SK-N-SH (cell line): ENCODE data around the gene TDG. TPM values are rescaled to one million over a fixed set of nuclear protein-coding genes. Genes with fewer than 3 reads are reported as not detected.

Experiments
- CTCF ChIA-PET: fragments of 300-600, 350-600 bp; formaldehyde crosslinking; extraction: SDS; loops from one replicate; lab custom pipeline; 2021; lab: Yijun Ruan, JAX
- POLR2A ChIA-PET: fragments of 350-600 bp; sonication (Branson Sonifier 250); formaldehyde crosslinking; extraction: SDS; loops from one replicate; lab custom pipeline; 2020; ENCODE audit warnings: antibody characterized with exemption, inconsistent platforms; lab: Yijun Ruan, JAX
- DNase-seq: peaks from one replicate; pipeline ENCODE4 v3.0.0; 2012
- H2AFZ ChIP-seq: fragments of 200-600 bp; sonication (generic); 2 replicates; pipeline ENCODE4 v1.8.1; 2016; ENCODE audit warnings: antibody characterized with exemption, mild to moderate bottlenecking, low read depth
- H3F3A ChIP-seq: fragments of 200-600 bp; sonication (generic); replicated peaks from 2 replicates; pipeline ENCODE3; 2016; ENCODE audit warnings: antibody characterized with exemption, mild to moderate bottlenecking; ENCODE audit not compliant: insufficient read depth
- H3K27ac ChIP-seq, 2 experiments: fragments of 200-500 bp in 1 of 2; fragments of 200-600 bp in 1 of 2; sonication (Bioruptor generic) in 1 of 2; sonication (generic), shearing (Covaris generic) in 1 of 2; 2 replicates each; pipeline versions ENCODE4 v1.5.1 to v1.6.1; 2014 to 2016; ENCODE audit warnings: low read depth in 2 of 2, inconsistent platforms in 1 of 2, low read length in 1 of 2, mild to moderate bottlenecking in 1 of 2, mixed read lengths in 1 of 2
- H3K27me3 ChIP-seq: fragments of 200-600 bp; sonication (generic), shearing (Covaris generic); 2 replicates; pipeline ENCODE4 v1.6.1; 2016; ENCODE audit warnings: mixed run types; ENCODE audit not compliant: insufficient read depth
- H3K36me3 ChIP-seq, 2 experiments: fragments of 200-500 bp in 1 of 2; fragments of 200-600 bp in 1 of 2; sonication (Bioruptor generic) in 1 of 2; sonication (generic) in 1 of 2; replicated peaks in 1 of 2; 2 replicates each; pipeline versions ENCODE3 to v1.5.1; 2014 to 2016; ENCODE audit warnings: low read length in 1 of 2, mild to moderate bottlenecking in 1 of 2; ENCODE audit not compliant: insufficient read depth in 2 of 2, control insufficient read depth in 1 of 2
- H3K4me1 ChIP-seq, 2 experiments: fragments of 200-500 bp in 1 of 2; fragments of 200-600 bp in 1 of 2; sonication (Bioruptor generic) in 1 of 2; sonication (generic), shearing (Covaris generic) in 1 of 2; 2 replicates each; pipeline versions ENCODE4 v1.5.1 to v1.6.1; 2014 to 2016; ENCODE audit warnings: low read depth in 1 of 2, low read length in 1 of 2, mixed run types in 1 of 2; ENCODE audit not compliant: insufficient read depth in 2 of 2, control insufficient read depth in 1 of 2
- H3K4me2 ChIP-seq: fragments of 200-600 bp; sonication (generic), shearing (Covaris generic); 2 replicates; pipeline ENCODE4 v1.6.1; 2017; ENCODE audit warnings: mixed run types
- H3K4me3 ChIP-seq, 2 experiments: fragments of 200-500 bp in 1 of 2; fragments of 200-600 bp in 1 of 2; sonication (Bioruptor generic) in 1 of 2; sonication (generic), shearing (Covaris generic) in 1 of 2; 2 replicates each; pipeline versions ENCODE4 v1.5.1 to v1.8.1; 2014 to 2016; ENCODE audit warnings: low read depth in 2 of 2, inconsistent platforms in 1 of 2, low read length in 1 of 2, mild to moderate bottlenecking in 1 of 2, mixed read lengths in 1 of 2, moderate library complexity in 1 of 2
- H3K79me2 ChIP-seq: fragments of 200-600 bp; sonication (generic); 2 replicates; pipeline ENCODE4 v1.8.1; 2017; ENCODE audit warnings: mild to moderate bottlenecking; ENCODE audit not compliant: insufficient read depth
- H3K9ac ChIP-seq: fragments of 200-600 bp; sonication (generic); 2 replicates; pipeline ENCODE4 v1.6.1; 2017; ENCODE audit warnings: mixed run types
- H3K9me2 ChIP-seq: fragments of 200-600 bp; sonication (generic); 2 replicates; pipeline ENCODE4 v1.6.1; 2017; ENCODE audit warnings: mixed run types
- H3K9me3 ChIP-seq: fragments of 200-600 bp; sonication (generic); 2 replicates; pipeline ENCODE4 v1.6.1; 2017; ENCODE audit warnings: mixed run types, mild to moderate bottlenecking, moderate library complexity
- H4K20me1 ChIP-seq: fragments of 200-600 bp; sonication (generic); 2 replicates; pipeline ENCODE4 v1.6.1; 2017; ENCODE audit warnings: mild to moderate bottlenecking, mixed run types; ENCODE audit not compliant: insufficient read depth
- EP300 ChIP-seq, 2 experiments: IDR thresholded peaks; 2 replicates each; pipeline versions ENCODE4 v1.4.0 to v1.6.1; 2012; ENCODE audit warnings: borderline replicate concordance in 1 of 2, low read depth in 1 of 2, low read length in 1 of 2
- FOSL2 ChIP-seq: IDR thresholded peaks from 2 replicates; pipeline ENCODE4 v1.4.0; 2012; ENCODE audit warnings: low read depth, mild to moderate bottlenecking, moderate library complexity, borderline replicate concordance
- GABPA ChIP-seq: IDR thresholded peaks from 2 replicates; pipeline ENCODE4 v1.4.0; 2012; ENCODE audit warnings: low read depth, mild to moderate bottlenecking
- GATA2 ChIP-seq: sonication (generic); formaldehyde crosslinking; IDR thresholded peaks from 2 replicates; pipeline ENCODE4 v1.5.0; 2020; ENCODE audit warnings: mild to moderate bottlenecking, missing genetic modification reagents
- JUND ChIP-seq: IDR thresholded peaks from 2 replicates; pipeline ENCODE4 v1.4.0; 2012
- MEF2A ChIP-seq: IDR thresholded peaks from 2 replicates; pipeline ENCODE4 v1.4.0; 2012; ENCODE audit warnings: low read depth, borderline replicate concordance
- MXI1 ChIP-seq: IDR thresholded peaks from 2 replicates; pipeline ENCODE4 v1.6.1; 2012; ENCODE audit warnings: mild to moderate bottlenecking, low read depth, low read length, improper control_type of control experiment
- POLR2AphosphoS5 ChIP-seq: IDR thresholded peaks from 2 replicates; pipeline ENCODE4 v1.6.1; 2012; ENCODE audit warnings: low read depth, low read length
- RAD21 ChIP-seq: IDR thresholded peaks from 2 replicates; pipeline ENCODE4 v1.6.1; 2012; ENCODE audit warnings: mild to moderate bottlenecking, low read length
- RFX5 ChIP-seq: IDR thresholded peaks from 2 replicates; pipeline ENCODE4 v1.6.1; 2012; ENCODE audit warnings: mild to moderate bottlenecking, improper control_type of control experiment, low read length
- SIN3A ChIP-seq: IDR thresholded peaks from 2 replicates; pipeline ENCODE4 v1.6.1; 2012; ENCODE audit warnings: low read depth, mild to moderate bottlenecking, low read length, moderate library complexity, borderline replicate concordance
- SMC3 ChIP-seq: IDR thresholded peaks from 2 replicates; pipeline ENCODE4 v1.6.1; 2012; ENCODE audit warnings: low read depth, low read length, improper control_type of control experiment
- TCF12 ChIP-seq: IDR thresholded peaks from 2 replicates; pipeline ENCODE4 v1.4.0; 2012
- TEAD4 ChIP-seq: IDR thresholded peaks from 2 replicates; pipeline ENCODE4 v1.4.0; 2012; ENCODE audit warnings: mild to moderate bottlenecking, borderline replicate concordance; ENCODE audit not compliant: insufficient read depth
- WGBS: methylation state at CpG from one replicate; pipeline ENCODE4 v1.1.6; 2017; ENCODE audit warnings: low lambda C conversion rate; 5-methylcytosine and 5-hydroxymethylcytosine counted together
- polyA plus RNA-seq, 3 experiments: library from polyadenylated mRNA; depleted of rRNA; stranded (reverse); fragments of >200 nt; gene quantifications; 2 replicates each; pipeline ENCODE4 v1.2.3, GENCODE V29; 2012
- TF ChIP-seq, protein P1 (sequence below): IDR thresholded peaks from 2 replicates; pipeline ENCODE4 v1.4.0; 2012; ENCODE audit warnings: low read depth, borderline replicate concordance
- TF ChIP-seq, protein P2 (sequence below): fragments of 150-350 bp; IDR thresholded peaks from 2 replicates; pipeline ENCODE4 v1.6.1; 2017; ENCODE audit warnings: antibody characterized with exemption, low read length, low read depth, borderline replicate concordance
- TF ChIP-seq, protein P3 (sequence below): IDR thresholded peaks from 2 replicates; pipeline ENCODE4 v1.4.0; 2012; ENCODE audit warnings: low read depth
- TF ChIP-seq, protein P4 (sequence below): fragments of 150-350 bp; IDR thresholded peaks from 2 replicates; pipeline ENCODE4 v1.6.1; 2016; ENCODE audit warnings: mild to moderate bottlenecking, low read depth, low read length
- TF ChIP-seq, protein P5 (sequence below): IDR thresholded peaks from 2 replicates; pipeline ENCODE4; 2012
- TF ChIP-seq, protein P6 (sequence below): fragments of 200-600 bp; sonication (generic); IDR thresholded peaks from 2 replicates; pipeline ENCODE4 v1.6.1; 2017; ENCODE audit warnings: antibody characterized with exemption, mild to moderate bottlenecking, moderate library complexity

The TDG gene
- polyA plus RNA-seq, 1 of the 3 experiments (the other 2 are of a cell fraction) = 11.3 TPM

DNA sequence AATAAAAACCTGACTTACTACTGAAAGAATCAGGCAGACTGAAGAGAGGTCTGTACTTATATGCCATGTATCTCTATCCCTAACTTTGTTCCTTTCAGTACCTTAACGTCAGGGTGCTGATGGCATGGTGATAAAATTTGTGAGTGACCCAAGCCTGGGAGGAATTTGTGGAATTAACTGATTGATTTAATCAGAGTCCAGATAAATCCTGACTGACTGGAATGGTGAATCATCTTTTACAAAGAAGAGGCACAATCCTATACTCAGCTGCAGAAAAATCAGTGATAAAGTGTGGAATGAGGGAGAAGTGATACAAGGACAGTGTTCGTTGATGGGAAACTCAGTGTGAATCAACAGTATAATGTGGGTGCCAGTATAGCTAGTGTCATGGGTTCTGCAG is 3.7 kb downstream of the TDG start:
- H3K27ac ChIP-seq = peak overlapping the region; percentile 7 to 73; a peak in 2 of 4 replicates
- H3K9me2 ChIP-seq = no peaks in the 10 kb centered on the region
- H3K4me1 ChIP-seq = peaks cover 2 to 20% of the 10 kb centered on the region in 2 experiments
- no peaks in the 10 kb centered on the region for H3K27me3 ChIP-seq
- DNase-seq = no peak
- TF ChIP-seq RAD21 (no peak), GABPA (no peak), EP300 (IDR thresholded peaks at IDR 0.05; ENCODE audit: borderline replicate concordance in 1 of 2, low read depth in 1 of 2, low read length in 1 of 2) (peak in 1 of 2 experiments; percentile 63; a peak in 1 of 4 replicates), SMC3 (no peak), MXI1 (no peak), SIN3A (no peak), MEF2A (no peak), FOSL2 (peak; percentile 84), JUND (peak; percentile 77), RFX5 (no peak), TCF12 (peak; percentile 60), POLR2AphosphoS5 (peak; percentile 37; the same call in 1 of the 2 replicates), TEAD4 (peak; percentile 73), GATA2 (CRISPR knock-in tag) (no peak)
- TF ChIP-seq, protein P1, sequence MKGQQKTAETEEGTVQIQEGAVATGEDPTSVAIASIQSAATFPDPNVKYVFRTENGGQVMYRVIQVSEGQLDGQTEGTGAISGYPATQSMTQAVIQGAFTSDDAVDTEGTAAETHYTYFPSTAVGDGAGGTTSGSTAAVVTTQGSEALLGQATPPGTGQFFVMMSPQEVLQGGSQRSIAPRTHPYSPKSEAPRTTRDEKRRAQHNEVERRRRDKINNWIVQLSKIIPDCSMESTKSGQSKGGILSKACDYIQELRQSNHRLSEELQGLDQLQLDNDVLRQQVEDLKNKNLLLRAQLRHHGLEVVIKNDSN = no peak
- TF ChIP-seq, protein P2, sequence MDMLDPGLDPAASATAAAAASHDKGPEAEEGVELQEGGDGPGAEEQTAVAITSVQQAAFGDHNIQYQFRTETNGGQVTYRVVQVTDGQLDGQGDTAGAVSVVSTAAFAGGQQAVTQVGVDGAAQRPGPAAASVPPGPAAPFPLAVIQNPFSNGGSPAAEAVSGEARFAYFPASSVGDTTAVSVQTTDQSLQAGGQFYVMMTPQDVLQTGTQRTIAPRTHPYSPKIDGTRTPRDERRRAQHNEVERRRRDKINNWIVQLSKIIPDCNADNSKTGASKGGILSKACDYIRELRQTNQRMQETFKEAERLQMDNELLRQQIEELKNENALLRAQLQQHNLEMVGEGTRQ = no peak
- TF ChIP-seq, protein P3, sequence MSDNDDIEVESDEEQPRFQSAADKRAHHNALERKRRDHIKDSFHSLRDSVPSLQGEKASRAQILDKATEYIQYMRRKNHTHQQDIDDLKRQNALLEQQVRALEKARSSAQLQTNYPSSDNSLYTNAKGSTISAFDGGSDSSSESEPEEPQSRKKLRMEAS = no peak
- TF ChIP-seq, protein P4, sequence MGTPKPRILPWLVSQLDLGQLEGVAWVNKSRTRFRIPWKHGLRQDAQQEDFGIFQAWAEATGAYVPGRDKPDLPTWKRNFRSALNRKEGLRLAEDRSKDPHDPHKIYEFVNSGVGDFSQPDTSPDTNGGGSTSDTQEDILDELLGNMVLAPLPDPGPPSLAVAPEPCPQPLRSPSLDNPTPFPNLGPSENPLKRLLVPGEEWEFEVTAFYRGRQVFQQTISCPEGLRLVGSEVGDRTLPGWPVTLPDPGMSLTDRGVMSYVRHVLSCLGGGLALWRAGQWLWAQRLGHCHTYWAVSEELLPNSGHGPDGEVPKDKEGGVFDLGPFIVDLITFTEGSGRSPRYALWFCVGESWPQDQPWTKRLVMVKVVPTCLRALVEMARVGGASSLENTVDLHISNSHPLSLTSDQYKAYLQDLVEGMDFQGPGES = no peak
- TF ChIP-seq, protein P5, sequence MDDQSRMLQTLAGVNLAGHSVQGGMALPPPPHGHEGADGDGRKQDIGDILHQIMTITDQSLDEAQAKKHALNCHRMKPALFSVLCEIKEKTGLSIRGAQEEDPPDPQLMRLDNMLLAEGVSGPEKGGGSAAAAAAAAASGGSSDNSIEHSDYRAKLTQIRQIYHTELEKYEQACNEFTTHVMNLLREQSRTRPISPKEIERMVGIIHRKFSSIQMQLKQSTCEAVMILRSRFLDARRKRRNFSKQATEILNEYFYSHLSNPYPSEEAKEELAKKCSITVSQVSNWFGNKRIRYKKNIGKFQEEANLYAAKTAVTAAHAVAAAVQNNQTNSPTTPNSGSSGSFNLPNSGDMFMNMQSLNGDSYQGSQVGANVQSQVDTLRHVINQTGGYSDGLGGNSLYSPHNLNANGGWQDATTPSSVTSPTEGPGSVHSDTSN = peak; percentile 86
- TF ChIP-seq, protein P6, sequence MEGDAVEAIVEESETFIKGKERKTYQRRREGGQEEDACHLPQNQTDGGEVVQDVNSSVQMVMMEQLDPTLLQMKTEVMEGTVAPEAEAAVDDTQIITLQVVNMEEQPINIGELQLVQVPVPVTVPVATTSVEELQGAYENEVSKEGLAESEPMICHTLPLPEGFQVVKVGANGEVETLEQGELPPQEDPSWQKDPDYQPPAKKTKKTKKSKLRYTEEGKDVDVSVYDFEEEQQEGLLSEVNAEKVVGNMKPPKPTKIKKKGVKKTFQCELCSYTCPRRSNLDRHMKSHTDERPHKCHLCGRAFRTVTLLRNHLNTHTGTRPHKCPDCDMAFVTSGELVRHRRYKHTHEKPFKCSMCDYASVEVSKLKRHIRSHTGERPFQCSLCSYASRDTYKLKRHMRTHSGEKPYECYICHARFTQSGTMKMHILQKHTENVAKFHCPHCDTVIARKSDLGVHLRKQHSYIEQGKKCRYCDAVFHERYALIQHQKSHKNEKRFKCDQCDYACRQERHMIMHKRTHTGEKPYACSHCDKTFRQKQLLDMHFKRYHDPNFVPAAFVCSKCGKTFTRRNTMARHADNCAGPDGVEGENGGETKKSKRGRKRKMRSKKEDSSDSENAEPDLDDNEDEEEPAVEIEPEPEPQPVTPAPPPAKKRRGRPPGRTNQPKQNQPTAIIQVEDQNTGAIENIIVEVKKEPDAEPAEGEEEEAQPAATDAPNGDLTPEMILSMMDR = no peak
- peaks cover 0 to 23% of the 10 kb centered on the region in 2 experiments for H3K36me3 ChIP-seq
- ChIA-PET POLR2A (no interaction called here), CTCF (interaction anchor here (2.0 kb wide), 1 partner anchor 140 kb away, joined by 7 read pairs; no protein-coding TSS in a partner anchor)
- H2AFZ ChIP-seq = no peak overlapping the region
- H3F3A ChIP-seq = peaks cover 13% of the 10 kb centered on the region
- 23% methylated on average over 2 of the region's 2 CpGs for WGBS
- peaks cover 95% of the 10 kb centered on the region for H3K79me2 ChIP-seq
- no peak overlapping the region for H3K4me3 ChIP-seq
- peak overlapping the region; percentile 57 for H3K4me2 ChIP-seq
- H3K9me3 ChIP-seq = no peaks in the 10 kb centered on the region
- H4K20me1 ChIP-seq = peaks cover 19% of the 10 kb centered on the region
- peak overlapping the region; percentile 33; the same call in 1 of the 2 replicates for H3K9ac ChIP-seq
